Stimulated activated CD8-positive, alpha-beta memory T cell treated with anti-CD3 and anti-CD28 coated beads, Interleukin-12 subunit alpha, Interleukin-12 subunit beta, amount 100 ng/mL, for 24 hours (primary cell): ENCODE data around the gene SMTN.
"Not testable (repeated sequence)": the region's sequence is repeated elsewhere in the genome, so short reads cannot be mapped to it uniquely, and the experiment has no call there.

ENCODE experiments used
- DNase-seq: peaks from one replicate; pipeline ENCODE4 v3.0.0-alpha.2; 2020; ENCODE audit errors: extremely low read depth

SMTN gene

GRCh38 chr22:31080848-31081649, at the start of gene SMTN:
SMTN (plus strand) TSS chr22:31081318; CDS start chr22:31083259, 1,941 bp downstream.
- peak; percentile 65 for DNase-seq

GRCh38 chr22:31036671-31037550, 44.2 kb upstream of the SMTN start:
- no peak for DNase-seq

- no peak for DNase-seq
Observed at GRCh38 chr22:31038686-31039085, 42.4 kb upstream of the SMTN start.

GRCh38 chr22:31039393-31039792, 41.7 kb upstream of the SMTN start:
- no peak for DNase-seq

- DNase-seq: no peak
Observed at GRCh38 chr22:31040542-31041398, 40.3 kb upstream of the SMTN start.

GRCh38 chr22:31044262-31044861, 36.8 kb upstream of the SMTN start:
- no peak for DNase-seq

GRCh38 chr22:31045900-31046538, 35.1 kb upstream of the SMTN start:
- DNase-seq: no peak

- no peak for DNase-seq
Observed at GRCh38 chr22:31046539-31047226, 34.4 kb upstream of the SMTN start.

GRCh38 chr22:31048570-31048969, 32.5 kb upstream of the SMTN start:
- no peak for DNase-seq

GRCh38 chr22:31049815-31050420, 31.2 kb upstream of the SMTN start:
- DNase-seq: no peak

GRCh38 chr22:31055117-31055634, 25.9 kb upstream of the SMTN start:
- DNase-seq: no peak

GRCh38 chr22:31055635-31056159, 25.4 kb upstream of the SMTN start:
- DNase-seq: no peak

GRCh38 chr22:31056986-31057599, 24.0 kb upstream of the SMTN start:
- no peak for DNase-seq

GRCh38 chr22:31059663-31060062, 21.5 kb upstream of the SMTN start:
- not testable (repeated sequence) for DNase-seq

- DNase-seq: no peak
Observed at GRCh38 chr22:31062566-31063230, 18.4 kb upstream of the SMTN start.

GRCh38 chr22:31064369-31064768, 16.7 kb upstream of the SMTN start:
- no peak for DNase-seq

- DNase-seq: no peak
Observed at GRCh38 chr22:31068970-31069369, 12.1 kb upstream of the SMTN start.

GRCh38 chr22:31069691-31070314, 11.3 kb upstream of the SMTN start:
- DNase-seq: not testable (repeated sequence)
